K562 (cell line): ENCODE results near the gene RIPK4.

Experiments
- CTCF ChIP-seq, 3 experiments: IDR thresholded peaks in 2 of 3; conservative IDR thresholded peaks in 1 of 3; 2 replicates each; pipeline ENCODE4 v1.5.1; 2011 to 2012; ENCODE audit warnings: low read length in 3 of 3, mild to moderate bottlenecking in 3 of 3, control low read depth in 2 of 3, improper control_type of control experiment in 1 of 3, inconsistent platforms in 1 of 3, low read depth in 1 of 3, mixed read lengths in 1 of 3, moderate library complexity in 1 of 3; ENCODE audit not compliant: insufficient read depth in 2 of 3
- ESRRA ChIP-seq: fragments of 450-650 bp; IDR thresholded peaks from 2 replicates; pipeline ENCODE4 v1.6.1; 2014; ENCODE audit warnings: low read depth, mild to moderate bottlenecking, moderate library complexity, borderline replicate concordance
- MYC ChIP-seq, 2 experiments: fragments of 250-450 bp in 1 of 2; sonication (Bioruptor Pico) in 1 of 2; IDR thresholded peaks; 2 replicates each; pipeline versions ENCODE4 v1.5.1 to v1.6.1; 2012 to 2021; ENCODE audit warnings: low read depth in 2 of 2, borderline replicate concordance in 1 of 2, improper control_type of control experiment in 1 of 2, low read length in 1 of 2, mild to moderate bottlenecking in 1 of 2, moderate library complexity in 1 of 2
- PKNOX1 ChIP-seq: fragments of 450-650 bp; IDR thresholded peaks from 2 replicates; pipeline ENCODE4 v1.6.1; 2016
- SRF ChIP-seq, 2 experiments: fragments of 250-450, 450-650 bp in 1 of 2; sonication (Bioruptor Pico) in 1 of 2; sonication (generic) in 1 of 2; formaldehyde crosslinking; IDR thresholded peaks; 2 replicates each; pipeline versions ENCODE4 v1.5.0 to v1.5.1; 2020 to 2022; ENCODE audit warnings: mild to moderate bottlenecking in 1 of 2, missing genetic modification reagents in 1 of 2
- TEAD2 ChIP-seq: fragments of 450-650 bp; IDR thresholded peaks from 2 replicates; pipeline ENCODE4 v1.6.1; 2016; ENCODE audit warnings: missing genetic modification characterization, control low read depth, missing compliant biosample characterization
- ZBTB33 ChIP-seq: sonication (generic); formaldehyde crosslinking; IDR thresholded peaks from 2 replicates; pipeline ENCODE4 v1.8.1; 2023; ENCODE audit warnings: mild to moderate bottlenecking, missing genetic modification reagents
- ZNF780A ChIP-seq: fragments of 250-450 bp; sonication (Bioruptor Pico); IDR thresholded peaks from 2 replicates; pipeline ENCODE4 v1.5.0; 2021; ENCODE audit warnings: mild to moderate bottlenecking

GRCh38 chr21:41691205-41692184, 75.4 kb downstream of the RIPK4 start:
- TF ChIP-seq ESRRA (no peak), CTCF (IDR thresholded peaks at IDR 0.05 in 2 of 3, conservative IDR thresholded peaks at IDR 0.05 in 1 of 3; ENCODE audit: insufficient read depth in 2 of 3, low read depth in 1 of 3, low read length in 3 of 3) (no peak), TEAD2 (tag) (no peak), MYC (IDR thresholded peaks at IDR 0.05; ENCODE audit: low read depth, low read length) (no peak), MYC (CRISPR knock-in tag; IDR thresholded peaks at IDR 0.05; ENCODE audit: borderline replicate concordance, low read depth) (no peak), ZBTB33 (CRISPR knock-in tag) (no peak), PKNOX1 (no peak), ZNF780A (CRISPR knock-in tag) (no peak), SRF (CRISPR knock-in tag; IDR thresholded peaks at IDR 0.05) (no peak)
